DMS53 (cell line): Measurements from ENCODE around the gene CTDSPL.
A peak's percentile ranks its signal among the peaks of the same experiment; 100 is the strongest.

Experiments used
- DNase-seq: peaks from one replicate; lab custom pipeline; 2025; lab: John Stamatoyannopoulos, UW

The CTDSPL gene

DNA sequence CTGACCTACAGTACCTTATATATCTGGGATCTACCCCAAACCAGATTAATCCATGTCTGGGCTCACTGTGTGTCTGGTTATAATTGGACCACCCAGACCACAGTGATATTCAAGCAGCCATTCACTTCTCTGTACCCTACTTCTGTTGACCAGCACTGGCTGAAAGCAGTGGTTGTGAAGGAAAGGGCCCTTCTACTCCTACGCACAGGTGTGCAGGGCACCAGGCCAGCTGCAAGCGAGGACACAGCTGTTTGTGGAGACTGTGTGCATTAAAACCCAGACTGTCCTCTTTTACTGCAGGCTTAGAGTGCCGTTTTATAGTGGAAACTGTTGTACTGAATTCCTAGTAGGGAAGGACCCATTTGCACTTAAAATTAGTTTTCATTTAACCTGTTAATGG, 29.5 kb downstream of the CTDSPL start:
- no peak for DNase-seq

DNA sequence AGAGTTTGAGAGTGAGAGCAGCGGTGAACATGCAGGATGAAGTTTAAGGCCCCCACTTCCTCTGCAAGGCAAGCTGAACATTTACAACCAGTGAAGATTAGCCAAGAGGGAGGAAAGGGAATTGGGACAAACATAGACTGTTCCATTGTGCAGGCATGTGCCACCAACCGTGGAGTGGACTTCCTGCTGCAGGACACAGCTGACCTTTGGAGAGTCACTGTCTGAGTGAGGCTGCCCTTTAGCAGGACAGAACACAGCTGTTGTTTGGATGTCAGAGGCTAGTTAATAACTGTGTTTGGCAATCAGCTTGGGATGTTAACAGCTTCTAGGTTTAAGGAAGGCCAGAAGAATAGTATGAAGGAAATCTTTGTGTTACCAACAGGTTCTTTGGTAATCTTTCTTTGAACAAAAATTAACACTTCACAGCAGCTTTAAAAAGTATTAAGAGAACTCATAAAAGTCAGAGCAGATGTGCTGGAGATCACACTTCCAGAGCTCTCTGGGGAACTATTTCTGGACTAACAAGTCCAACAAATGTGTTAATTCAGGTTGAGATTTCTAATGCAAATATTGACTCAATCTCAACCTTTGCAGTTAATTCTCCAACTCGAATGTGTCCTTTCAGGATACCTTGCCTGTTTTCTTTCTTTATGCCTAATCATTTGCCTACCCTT, 31.4 kb downstream of the CTDSPL start:
- peak; percentile 17 for DNase-seq

DNA sequence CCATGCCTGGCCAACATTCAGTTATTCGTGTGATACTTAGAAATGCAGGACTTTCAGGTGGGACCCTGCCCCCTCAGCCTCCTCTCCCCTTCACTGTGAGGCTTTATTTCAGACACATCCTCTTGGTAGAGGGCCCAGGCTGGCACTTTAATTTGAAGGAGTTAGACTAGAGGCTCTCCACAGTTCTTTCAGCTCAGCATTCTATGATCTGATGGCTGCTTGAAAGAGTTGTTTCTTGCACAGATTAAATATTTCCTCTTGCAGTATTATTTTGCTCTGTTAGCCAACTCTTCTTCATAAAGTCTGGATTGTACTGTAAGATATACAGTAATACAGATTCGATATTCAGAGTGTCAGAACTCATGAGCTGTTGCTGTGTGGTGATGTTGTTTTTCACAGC, 35.1 kb downstream of the CTDSPL start:
- DNase-seq, result no peak

DNA sequence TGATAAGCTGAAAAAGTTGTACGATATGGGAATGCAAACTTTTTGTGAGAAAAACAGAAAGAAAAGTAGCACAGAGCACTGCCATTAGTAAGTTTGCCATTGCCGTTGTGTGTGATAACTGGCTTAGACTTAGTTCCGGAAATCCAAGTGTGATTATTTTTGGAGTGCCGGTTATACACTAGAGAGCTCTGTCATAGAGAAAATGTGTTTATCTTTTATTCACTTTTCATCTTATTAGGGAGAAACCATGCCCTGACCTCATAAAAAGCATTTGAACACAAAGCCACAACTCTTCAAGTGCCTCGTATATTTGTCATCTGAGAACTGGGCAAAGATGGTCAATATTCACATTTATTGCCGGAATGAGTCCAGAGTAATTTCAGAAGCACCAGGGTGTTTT, 36.1 kb downstream of the CTDSPL start:
- no peak for DNase-seq

DNA sequence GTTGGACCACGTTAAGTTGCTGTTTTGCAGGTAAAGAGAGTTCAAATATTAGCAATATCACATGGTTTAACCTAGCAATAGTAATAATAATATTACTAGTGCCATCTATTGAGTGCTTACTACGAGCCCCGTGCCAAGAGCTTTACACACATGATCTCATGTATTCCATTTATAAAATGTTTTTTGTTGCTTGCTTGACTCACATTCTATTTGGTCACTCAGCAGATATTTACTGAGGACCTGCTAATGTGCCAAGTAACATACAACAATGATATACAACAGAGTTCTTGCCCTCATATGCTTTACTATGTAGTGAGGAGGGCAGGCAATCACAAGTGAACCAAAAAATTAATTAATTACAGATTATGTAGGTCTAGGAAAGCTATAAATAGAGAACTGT, 36.7 kb downstream of the CTDSPL start:
- no peak for DNase-seq

DNA sequence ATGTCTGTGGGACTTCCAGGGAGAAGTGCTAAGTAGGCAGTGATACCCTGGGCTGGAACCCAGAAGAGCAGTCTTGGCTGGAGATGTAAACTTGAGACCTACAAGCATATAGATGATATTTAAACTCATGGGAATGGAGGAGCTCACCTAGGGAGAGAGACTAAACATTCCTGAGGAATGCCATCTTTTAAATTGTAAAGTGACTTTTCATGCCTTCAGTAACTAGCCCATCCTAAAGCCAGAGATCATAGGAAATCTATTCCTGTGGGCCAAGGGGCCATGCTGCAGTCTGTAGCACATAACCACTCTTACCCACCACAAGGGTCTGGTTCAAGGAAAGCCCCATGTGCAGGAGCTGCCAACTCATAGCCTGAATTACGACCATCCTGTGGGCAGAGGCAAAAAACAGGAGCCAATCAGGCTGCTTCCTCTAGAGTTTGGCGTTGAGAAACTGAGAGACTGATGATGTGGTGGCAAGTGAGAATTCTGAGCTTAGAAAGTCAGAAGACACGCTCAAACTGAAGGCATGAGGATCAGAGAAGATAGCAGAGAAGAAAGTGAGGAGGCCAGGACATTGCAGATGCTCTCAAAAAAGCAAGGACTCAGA, 37.5 kb downstream of the CTDSPL start:
- no peak for DNase-seq

DNA sequence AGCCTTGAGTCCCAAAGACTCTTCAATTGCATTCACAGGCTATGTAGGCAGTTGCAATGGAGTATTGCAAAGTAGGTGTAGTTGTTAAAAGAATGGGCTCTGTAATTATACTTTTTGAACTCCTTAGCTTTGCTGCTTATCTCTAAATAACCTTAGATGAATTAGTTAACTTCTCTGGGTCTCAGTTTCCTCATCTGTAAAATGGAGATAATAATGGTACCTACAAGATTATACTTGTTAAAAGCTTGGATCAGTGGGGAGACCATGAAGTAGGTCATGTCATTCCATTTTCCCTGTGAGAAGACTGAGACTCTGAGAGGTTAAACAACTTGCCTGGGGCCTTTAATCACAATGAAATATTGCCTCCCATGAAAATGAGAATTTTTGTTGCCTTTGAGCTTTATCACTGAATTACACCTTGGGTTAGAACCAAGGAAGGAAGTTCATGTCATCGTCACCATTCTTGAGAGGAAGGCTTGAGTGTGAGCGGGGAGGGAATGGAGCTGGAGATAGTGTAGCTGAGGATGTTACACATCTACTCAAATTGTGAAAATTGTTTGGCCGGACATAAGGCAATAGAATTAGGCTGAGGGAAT, 38.1 kb downstream of the CTDSPL start:
- no peak for DNase-seq

DNA sequence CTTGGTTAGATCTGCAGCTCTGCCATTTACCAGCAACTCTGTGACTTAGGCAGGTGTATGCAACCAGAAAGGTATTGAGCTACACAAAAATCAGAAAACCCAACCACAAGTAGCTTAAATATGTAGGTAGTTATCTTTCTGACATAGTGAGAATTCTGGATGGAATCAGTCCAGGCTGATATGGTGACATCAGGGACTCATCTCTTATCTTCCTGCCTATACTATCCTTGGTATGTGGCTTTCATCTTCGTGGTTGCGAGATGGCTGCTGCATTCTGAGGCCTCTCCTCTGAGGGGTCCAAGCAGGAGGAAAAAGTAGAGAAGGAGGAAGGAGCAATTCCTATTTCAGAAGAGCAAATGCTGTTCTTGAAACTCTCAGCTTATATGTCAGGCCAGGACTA, 40.0 kb downstream of the CTDSPL start:
- DNase-seq, result no peak

DNA sequence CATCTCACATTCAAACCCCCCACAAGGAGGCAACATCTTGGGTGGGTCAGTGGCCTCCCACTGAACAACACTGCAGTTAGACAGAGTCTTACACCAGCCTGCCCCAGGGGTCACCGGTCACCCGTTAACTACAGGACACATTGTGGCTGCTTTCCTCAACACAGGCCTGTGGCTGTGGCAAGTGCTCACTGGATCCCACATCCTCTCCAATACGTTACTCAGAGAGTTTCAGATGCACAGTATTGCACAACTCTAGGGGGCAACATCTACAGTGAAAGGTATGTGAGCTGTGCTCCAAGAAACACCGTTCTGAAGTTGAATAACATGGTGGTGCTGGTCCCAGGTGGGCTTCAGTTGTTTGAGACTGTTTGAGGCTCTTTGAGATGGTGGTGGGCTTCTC, 41.0 kb downstream of the CTDSPL start:
- DNase-seq, result no peak

DNA sequence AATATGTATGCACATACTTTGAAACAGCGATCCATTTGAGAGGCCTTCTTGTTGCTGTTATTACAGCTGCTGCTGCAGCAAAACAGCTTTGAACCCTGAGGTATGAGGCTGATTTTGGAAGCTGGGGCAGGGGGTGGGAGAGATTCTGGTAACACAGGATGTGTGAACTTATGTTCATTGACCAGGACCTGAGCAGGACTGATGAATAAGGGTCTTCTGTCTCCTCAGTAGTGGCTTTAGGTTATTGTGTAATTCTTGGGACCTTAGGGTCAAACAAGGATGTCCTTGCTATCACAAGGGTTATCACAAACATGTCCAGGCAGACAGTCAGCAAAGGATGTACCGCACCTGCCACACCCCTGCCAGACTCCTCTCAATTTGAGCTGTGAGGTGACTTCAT, 41.6 kb downstream of the CTDSPL start:
- DNase-seq, result no peak

DNA sequence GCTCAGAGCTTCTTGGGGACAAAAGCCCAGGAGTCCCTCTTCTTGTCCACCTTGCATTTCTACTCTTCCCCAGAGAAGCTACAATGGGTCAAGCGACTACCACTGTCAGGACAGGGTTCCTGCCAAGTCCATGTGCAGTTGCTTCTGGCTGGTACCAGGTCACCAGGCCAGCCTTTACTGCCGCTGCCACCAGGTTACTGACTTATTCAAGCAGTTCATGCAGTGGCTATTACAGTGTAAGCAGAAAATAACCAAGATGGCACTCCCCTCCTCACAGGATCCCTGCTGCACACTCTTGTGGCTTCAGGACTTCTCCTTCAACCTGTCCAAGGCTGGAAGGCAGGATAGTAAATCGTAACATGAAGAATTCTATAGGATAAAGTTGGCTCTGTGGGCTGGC, 42.1 kb downstream of the CTDSPL start:
- DNase-seq, result no peak

DNA sequence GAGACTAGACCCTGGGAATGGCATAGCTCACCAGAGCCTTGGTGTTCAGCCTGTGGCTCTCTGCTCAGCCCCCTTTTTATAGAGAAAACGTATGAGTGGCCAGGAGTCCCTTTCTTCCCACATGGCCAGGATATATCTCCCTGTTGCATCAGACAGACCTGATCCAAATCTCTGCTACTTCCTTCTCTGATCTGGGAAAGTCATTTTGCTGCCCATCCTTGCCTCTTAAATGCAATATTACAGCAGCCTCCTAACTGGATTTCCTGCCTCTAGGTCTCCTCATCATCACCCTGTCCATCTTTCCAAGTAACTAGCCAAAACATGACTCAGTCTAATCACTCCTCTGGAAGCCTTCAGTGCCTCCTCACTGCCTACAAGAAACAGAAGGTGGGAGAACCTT, 42.9 kb downstream of the CTDSPL start:
- no peak for DNase-seq

DNA sequence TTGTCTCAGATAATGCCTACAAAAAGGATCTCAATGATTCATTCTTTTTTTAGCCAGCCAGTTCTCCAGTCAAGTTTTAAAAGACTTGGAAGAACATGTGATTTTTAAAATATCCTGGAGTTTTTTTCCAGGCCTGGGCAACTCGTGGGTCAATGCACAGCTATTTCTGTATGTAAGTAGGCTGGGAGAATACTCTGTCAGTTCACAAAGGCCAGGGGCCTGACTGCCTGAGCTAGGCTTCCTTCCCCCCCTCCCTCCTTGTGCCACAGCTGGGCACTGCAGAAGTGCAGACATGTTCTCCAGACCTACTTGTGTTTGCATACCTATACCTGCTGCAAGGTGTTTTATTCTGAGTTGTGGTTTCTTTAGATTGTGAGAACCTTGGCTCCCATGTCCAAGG, 43.7 kb downstream of the CTDSPL start:
- no peak for DNase-seq

DNA sequence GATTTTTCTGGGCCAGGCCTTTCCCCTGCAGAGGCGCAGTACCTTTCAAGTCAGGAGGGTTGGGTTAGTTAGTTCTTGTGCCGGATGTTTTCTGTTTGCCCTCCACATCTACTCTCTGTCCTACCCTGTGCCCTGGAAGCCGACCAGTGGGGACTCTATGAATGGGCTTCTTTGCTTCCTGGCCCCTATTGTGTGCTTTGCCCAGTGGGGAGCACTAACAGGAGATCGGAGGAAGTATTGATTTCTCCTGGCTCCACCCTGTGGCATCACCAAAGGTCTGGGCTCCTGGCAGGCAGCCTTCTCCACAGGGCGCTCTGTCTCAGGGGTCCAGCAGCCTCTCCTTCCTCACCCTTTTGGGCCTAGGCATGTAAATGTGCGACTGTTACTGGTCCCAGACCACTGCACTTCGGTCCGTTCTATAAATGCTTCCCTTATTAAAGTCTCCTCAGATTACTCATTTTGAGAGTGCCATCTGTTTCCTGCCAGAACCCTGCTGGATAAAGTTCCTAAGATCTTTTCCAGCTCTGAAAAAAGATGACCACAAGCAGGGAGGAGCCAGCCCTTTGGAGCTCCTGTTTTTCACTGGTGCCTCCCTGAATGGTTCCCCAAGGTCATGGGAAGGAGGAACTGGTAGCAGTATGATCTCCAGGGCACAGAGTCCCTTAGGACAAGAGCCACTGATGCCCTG, 44.5 kb downstream of the CTDSPL start:
- no peak for DNase-seq

DNA sequence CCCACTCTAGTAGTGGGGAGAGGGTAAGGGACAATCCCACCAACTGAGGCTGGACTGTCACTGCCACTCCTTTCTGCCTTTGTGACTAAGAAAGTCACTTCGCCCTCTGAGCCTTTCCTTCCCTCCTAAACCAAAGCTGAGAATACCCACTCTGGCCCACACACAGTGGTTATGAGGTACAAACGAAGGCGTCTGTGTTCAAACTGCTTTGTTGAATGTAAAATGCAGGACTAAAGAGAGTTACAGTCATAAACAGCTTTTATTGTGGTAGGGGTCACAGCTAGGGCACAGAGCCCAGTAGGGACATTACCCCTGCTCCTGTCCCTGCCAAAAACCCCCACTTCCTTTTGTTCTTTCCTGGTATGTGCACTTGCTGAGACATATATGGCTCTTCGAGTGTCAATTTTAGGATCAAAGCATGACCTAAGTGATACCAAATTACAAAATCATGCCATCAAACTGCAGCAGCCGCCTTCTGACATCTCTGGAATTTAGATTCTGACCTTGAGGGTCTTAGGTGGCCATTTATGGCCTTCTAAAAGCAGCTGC, 45.1 kb downstream of the CTDSPL start:
- no peak for DNase-seq

DNA sequence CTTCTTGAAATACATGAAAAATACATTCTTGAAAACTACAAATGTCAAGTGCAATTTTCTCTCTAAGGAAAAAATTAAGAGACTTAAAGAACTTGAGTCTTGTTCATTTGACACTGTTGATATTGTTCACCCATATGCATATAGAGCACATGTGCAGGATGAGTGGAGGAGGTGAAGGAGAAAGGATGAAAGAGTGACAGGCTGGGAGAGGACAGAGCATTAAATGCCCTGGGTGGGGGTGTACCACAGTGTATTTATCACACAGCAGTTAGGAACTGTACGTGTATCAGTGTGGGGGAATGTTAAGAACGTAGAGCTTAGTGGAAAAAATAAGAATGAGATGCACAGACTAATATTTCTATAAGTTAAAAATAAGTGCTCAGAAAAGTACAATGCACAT, 45.7 kb downstream of the CTDSPL start:
- no peak for DNase-seq

DNA sequence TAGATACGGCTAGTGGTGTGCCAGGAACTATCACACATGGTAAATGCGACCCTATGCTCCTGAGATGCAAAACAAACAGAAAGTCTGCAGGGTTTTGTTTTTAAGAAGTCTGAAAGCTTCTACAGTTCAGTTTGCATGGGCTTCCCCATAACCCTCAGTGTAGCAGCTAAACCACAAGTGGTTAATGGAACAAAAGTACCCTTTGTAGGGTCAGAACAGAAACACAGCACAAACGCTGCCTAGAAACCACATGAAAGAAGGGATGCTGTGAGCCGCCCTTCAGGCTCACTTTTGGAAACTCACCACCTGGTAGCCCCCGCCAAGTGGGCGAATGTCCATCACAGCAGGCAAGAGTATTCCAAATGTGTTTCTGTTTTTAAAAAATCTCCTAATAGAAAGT, 46.2 kb downstream of the CTDSPL start:
- no peak for DNase-seq

DNA sequence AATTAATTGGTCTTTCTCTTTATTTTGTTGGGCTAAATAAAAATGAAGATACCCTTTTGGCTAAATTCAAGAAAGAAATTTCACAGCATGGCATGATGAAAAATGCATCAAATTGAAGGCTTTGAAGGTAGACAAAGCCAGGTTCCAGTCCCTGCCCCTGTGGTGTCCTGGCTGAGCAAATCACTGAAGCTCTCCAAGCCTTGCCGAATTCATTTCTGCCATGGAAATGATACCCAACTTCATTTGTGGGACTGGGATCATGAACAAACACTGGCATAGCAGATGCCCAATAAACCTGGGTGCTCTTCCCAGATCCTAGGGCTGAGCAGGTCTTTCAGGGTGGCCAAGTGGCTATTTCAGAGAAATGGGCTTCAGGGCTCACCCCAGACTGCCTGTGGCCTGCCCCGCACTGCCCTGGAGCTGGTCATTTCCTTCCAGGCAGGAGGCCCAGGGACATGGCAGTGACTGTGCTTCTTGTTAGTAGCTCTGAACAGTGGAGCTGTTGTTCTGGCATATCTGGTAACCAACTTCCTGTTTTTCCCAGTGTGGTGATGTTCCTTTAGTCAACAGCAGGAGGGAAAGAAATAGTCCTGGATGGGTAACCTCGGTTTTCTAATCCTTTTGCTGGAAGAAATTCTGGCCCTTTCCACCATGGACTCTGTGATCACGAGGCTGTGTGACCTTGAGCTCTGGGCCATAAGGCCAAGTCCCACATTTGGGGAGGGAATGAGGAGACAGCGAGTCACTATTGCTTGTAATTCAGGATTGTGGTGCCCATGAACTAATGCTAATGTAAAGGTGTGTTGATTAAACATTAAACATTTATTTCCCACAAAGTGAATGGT, 47.6 kb downstream of the CTDSPL start:
- DNase-seq, result no peak

DNA sequence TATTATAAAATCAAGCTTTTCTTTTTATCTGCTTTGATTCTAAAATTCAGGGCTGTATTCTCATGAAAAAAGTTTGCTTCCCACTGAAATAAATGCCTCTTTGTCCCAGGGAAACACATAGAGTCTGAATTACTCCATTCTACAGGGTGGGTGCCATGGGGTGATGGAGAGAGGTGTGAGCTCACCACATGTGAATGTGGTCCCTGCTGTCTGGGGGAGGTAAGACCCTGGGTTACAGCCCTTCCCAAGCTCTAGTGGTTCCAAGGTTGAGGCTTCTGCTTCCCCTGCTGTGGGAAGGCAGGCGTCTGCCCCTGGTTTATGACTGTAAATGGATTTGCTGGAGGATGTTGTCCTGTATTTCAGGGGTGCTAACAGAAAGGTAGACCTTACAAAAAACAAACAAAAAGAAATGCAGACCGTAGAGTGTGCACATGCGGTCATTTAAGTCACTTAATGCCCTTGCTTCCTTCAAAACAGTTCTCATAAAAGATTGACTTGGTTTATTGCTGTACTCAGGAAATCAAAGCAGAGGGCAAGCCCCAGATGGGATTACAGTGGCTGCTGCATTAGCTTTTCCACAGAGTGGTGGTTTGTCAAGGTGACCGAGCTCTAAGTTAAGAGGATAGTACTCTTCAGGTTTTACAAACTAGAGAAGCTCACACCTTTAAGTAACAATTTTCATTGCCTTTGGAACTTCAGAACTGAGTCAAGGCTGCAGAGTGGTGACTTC, 49.2 kb downstream of the CTDSPL start:
- no peak for DNase-seq

DNA sequence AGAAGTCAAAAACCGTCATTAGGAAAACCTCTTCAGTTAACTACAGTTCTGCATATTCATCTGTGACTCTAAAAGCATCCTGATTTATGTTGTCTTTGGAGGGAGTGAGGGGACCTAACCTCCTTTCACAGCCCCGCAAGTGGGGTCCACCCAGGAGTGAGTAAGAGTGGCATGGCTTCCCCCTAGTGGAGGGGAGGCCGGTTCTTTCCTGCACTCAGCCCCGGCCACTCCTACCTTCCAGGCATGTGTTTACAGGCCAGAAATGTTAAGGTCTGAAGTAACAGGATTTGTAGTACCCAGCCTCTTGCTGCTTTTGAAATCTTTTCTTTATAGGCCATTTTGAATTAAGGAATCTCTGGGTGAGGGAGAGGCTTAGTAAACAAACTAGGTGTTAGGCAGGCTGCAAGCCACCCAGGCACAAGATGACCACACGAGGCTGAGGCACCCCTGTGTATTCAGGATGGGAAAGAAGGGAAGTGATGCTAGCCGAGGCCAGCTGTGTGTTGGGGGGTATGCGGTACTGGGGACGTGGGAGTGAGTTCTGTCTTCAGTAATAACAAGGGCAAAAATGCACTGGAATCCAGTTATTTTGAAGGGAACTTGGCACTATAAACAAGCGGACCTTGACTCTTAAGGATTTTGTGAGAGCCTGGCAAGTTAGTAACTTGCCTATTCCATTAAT, 50.5 kb downstream of the CTDSPL start:
- DNase-seq, result no peak

DNA sequence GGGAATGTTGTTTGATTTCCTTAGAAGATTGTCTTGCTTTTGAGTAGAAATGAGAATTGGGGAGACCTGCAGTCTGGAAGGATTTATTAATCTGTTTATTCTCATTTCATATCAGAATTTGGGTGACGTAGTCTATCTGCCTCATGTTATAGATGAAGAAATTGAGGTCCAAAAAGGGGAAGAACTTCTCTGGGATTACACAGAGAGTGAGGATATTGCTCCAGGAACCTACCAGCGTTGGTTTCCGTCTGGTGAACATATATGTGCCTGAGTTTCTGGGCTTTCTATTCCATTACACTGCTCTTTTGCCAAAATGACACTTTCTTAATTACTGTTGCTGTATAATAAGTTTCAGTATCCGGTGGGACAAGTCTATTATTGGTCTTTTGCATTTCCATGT, 51.8 kb downstream of the CTDSPL start:
- no peak for DNase-seq
